ENCODE results near the gene CFAP161.

CFAP161 gene

GRCh38 chr15:81097116-81097889, 36.8 kb upstream of the CFAP161 start:
- H3K9me3 ChIP-seq = no peaks in the 10 kb centered on the region
- H3K4me1 ChIP-seq = no peaks in the 10 kb centered on the region
- TF ChIP-seq CTCF (IDR thresholded peaks at IDR 0.05; ENCODE audit: low read depth, low read length) = no peak
- peaks cover 15% of the 10 kb centered on the region for H3K27me3 ChIP-seq
- H3K4me3 ChIP-seq (ENCODE audit: low read depth, low read length) = no peak overlapping the region
- H3K36me3 ChIP-seq = no peaks in the 10 kb centered on the region
- DNase-seq = no peak

- Histone ChIP-seq H3K4me3 (ENCODE audit: low read depth, low read length) (no peak overlapping the region), H3K9me3 (no peaks in the 10 kb centered on the region), H3K27me3 (peaks cover 15% of the 10 kb centered on the region), H3K36me3 (no peaks in the 10 kb centered on the region), H3K4me1 (no peaks in the 10 kb centered on the region)
- no peak for TF ChIP-seq CTCF (IDR thresholded peaks at IDR 0.05; ENCODE audit: low read depth, low read length)
- no peak for DNase-seq
Observed at GRCh38 chr15:81097890-81098280, 36.2 kb upstream of the CFAP161 start.

GRCh38 chr15:81098349-81098748, 35.7 kb upstream of the CFAP161 start:
- H3K4me1 ChIP-seq = no peaks in the 10 kb centered on the region
- no peaks in the 10 kb centered on the region for H3K9me3 ChIP-seq
- TF ChIP-seq CTCF (IDR thresholded peaks at IDR 0.05; ENCODE audit: low read depth, low read length) = no peak
- H3K4me3 ChIP-seq (ENCODE audit: low read depth, low read length) = no peak overlapping the region
- peaks cover 15% of the 10 kb centered on the region for H3K27me3 ChIP-seq
- no peak for DNase-seq
- H3K36me3 ChIP-seq = no peaks in the 10 kb centered on the region

DNA sequence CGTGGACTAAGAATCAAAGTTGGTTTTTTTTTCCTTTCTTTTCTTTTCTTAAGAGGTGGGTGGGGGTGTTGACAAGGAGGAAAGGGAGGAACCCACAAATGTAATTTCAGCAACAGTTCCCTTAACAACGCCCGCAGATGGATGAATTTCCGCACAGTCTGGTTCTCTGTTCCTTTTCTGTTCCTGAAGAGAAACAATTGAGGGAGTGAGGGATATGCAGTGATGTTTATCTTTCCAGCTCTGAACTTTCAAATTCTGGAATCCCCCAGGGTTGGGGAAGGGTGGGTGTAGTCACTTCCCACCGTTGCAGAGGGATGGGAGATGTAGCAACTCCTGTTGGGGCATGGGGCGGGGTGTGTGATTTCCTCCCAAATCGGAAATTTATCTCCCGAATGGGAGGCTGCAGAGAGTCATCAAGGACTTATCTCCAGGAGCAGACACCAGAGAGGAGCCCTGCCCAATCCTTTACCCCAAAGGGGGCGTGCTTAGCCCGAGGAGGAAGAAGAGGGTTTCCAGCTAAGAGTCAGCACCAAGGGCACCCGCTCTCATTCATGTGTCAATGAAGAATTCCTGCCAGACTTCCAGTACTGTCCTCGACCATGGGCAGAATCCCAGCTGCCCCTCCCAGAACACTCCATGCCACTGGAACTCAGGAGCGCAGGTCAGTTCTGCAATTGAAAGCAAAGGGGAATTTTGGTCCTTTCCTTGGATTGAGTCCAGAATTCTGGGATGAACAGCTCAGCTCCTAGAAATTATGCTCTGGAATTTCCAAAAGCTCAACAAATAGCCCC, 35.0 kb upstream of the CFAP161 start:
- Histone ChIP-seq H3K4me3 (ENCODE audit: low read depth, low read length) (no peak overlapping the region), H3K9me3 (no peaks in the 10 kb centered on the region), H3K36me3 (no peaks in the 10 kb centered on the region), H3K27me3 (peaks cover 15% of the 10 kb centered on the region), H3K4me1 (no peaks in the 10 kb centered on the region)
- DNase-seq = no peak
- TF ChIP-seq CTCF (IDR thresholded peaks at IDR 0.05; ENCODE audit: low read depth, low read length) = no peak

DNA sequence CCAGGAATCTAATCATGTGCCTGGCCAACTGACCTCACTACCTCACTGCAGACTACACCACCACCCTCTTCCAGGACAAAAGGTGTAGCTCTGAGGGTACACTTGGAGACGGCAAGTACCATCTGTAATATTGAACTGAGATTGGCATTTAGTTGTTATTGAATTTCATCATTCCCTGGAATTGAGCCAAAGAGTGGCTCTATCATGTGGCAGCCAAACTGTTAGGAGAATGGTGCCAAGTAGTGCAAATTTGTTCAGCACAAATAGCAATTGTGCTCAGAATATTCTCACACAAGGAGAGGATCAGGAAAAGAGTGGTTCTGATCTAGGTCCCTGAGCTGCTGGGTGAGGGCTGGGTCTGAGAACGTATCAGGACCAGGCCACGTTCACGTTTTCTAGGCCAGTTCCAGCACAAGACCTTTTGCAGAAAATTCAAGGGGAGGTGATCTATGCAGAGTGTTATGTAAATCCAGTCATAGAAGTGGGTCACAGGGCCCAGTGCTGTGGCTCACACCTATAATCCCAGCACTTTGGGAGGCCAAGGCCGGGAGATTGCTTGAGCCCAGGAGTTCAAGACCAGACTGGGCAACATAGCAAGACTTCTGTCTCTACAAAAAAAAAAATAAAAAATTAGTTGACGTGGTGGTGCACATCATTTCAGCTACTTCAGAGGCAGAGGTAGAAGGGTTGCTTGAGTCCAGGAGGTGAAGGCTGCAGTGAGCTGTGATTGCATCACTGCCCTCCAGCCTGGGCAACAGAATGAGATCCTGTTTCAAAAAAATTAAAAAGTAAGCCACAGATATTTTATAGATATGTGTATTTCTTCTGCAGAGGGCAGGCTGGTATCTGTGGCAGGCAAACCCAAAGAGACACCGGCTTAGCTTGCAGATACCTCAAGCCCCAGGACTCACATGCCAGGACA, 31.9 kb upstream of the CFAP161 start:
- Histone ChIP-seq H3K4me3 (ENCODE audit: low read depth, low read length) (no peak overlapping the region), H3K36me3 (no peaks in the 10 kb centered on the region), H3K4me1 (no peaks in the 10 kb centered on the region), H3K9me3 (no peaks in the 10 kb centered on the region), H3K27me3 (peaks cover 17% of the 10 kb centered on the region)
- DNase-seq = no peak
- no peak for TF ChIP-seq CTCF (IDR thresholded peaks at IDR 0.05; ENCODE audit: low read depth, low read length)
